GM21528 (cell line): ENCODE measurements around the gene TLE3.
A peak's percentile ranks its signal among the peaks of the same experiment; 100 is the strongest.

Experiments
- ATAC-seq: cut with Tn5 transposase; IDR thresholded peaks from one replicate; pipeline ENCODE4 v1.9.1; 2021; ENCODE audit warnings: mild to moderate bottlenecking, moderate library complexity; ENCODE audit not compliant: unreplicated experiment, low FRiP score

TLE3 gene

DNA sequence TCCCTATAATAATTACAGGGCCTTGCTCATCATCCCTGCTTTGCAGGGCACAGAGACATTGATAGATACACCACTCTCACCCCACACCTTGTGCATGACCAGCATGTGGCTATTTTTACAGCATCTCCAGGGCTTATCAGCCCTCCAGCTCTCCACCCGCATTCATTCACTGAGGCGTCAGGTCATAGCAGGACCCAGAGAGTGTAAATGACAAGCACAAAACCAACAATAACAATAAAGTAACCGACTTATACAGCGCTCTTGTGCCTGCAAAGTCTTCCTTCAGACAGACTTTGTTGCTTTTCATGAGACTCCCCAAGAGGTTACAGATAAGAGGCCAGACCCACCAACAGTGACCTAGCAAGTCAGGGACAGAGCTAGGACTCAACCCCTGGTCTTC lies 80.7 kb downstream of the TLE3 start:
- no peak for ATAC-seq

DNA sequence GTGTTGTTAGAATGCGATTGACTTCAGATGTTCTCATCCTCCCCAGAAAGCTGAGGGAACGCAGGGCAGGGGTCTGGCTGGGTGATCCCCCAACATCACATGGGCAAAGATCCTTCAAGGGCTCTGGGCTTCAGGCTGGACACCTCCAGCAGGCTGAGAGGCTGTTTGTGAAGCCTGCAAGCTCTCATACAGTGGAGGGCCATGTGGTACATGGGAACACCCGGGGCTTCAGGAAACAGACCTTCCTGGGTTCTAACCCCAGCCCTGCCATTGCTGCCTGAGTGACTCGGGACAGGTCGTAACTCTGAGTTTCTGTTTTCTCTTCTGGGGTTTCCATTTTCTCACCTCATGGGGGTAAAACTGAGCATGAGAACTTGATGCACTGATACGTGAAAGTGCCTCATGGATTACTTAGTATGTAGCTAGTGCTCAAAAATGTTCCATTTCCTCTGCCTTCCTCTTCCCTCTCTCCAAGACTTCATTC lies 81.2 kb downstream of the TLE3 start:
- ATAC-seq, result no peak

DNA sequence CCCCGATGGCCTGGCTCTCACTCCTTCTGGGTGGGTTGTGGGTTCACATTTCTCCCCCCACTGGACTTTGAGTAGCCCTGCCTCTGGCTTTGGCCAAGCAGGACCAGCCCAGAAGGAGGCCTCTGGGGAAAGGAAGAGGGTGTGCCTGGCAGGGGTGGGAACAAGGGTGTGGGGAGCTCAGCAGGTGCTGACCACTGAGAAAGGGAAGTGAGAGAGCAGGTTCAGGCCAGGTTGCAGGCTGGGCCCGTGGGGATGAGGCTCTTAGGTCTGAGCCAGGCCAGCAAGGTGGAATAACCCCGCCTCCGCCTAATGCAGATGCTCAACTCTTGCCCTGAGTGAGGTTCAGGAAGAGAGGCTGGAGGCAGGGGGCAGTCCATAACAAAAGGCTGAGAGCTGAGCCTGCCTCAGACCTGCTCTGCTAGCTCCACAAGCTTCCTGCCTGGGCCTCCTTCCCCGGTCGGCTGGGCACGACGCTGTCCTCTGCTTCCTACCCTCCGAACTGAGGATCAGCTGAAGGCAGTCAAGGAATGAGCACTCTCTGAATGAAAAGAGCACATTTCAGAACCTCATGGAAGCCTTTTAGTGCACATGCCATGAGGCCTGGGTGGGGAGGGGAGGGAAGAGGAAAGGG lies 82.7 kb downstream of the TLE3 start:
- peak; percentile 72 for ATAC-seq

DNA sequence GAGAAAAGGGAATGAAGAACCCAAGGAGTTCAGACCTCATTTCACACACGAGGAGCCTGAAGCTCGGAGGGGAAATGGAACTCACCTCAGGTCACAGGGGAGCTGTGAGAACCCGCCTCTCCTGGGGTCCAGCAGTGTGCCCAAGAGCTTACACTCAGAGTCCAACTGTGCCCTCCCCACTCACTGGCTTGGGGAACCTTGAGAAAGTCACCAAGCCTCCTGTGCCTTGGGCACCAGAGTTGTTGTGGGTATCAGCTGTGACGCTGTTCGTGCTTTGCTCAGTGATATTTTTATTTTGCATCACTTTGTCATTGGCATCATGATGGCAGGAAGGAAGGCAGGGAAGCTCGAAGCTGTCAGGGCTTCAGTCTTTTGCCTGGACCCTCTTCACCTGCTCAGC lies 83.4 kb downstream of the TLE3 start:
- no peak for ATAC-seq

DNA sequence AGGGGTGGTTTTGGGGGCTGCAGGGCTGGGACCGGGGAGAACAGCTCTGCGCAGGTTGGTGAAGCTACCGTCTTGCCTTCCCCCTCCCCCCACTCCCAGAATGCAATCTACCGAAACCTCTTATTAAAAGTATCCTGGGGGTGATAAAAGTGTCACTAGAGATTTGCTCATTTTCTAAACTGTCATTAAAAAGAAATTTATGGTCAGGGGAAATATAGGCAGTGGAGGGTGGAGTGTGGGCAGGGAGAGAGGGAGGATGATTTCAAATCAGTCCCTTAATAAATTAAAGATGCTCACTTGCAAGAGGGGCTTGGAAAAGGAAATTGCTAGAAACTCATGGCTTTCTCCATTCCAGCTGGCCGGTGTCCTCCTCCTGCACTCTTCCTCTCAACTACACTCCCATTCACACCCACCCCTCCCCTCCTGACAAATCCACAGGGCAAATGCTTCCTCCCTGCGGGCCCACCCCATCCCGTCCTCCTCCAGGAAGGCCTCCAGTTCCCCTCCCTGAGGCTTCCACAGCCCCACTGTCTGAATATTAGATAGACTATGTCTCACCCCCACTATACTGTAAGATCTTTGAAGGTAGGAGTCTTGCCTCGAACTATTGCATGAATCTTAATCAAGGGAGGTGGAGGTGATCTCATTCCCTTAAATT lies 83.9 kb downstream of the TLE3 start:
- ATAC-seq, result no peak

DNA sequence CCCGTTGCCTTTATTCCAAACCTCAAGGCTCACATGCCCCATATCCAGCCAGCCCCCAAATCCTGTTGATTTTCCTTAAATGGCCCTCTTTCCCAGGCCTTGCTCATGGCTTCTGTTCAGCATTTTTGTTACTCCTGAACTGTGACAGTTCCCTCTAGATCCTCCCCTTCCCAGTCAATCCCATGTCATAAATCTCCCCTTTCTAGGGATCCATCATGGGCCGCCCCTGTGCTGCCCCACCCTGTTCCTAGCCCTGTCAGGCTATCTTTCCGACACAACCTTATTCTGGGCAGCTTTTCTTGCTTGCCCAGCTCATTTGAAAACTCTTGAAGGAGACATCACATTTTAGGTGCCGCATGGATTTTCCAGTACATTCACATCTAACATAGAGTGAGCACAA lies 84.8 kb downstream of the TLE3 start:
- no peak for ATAC-seq

DNA sequence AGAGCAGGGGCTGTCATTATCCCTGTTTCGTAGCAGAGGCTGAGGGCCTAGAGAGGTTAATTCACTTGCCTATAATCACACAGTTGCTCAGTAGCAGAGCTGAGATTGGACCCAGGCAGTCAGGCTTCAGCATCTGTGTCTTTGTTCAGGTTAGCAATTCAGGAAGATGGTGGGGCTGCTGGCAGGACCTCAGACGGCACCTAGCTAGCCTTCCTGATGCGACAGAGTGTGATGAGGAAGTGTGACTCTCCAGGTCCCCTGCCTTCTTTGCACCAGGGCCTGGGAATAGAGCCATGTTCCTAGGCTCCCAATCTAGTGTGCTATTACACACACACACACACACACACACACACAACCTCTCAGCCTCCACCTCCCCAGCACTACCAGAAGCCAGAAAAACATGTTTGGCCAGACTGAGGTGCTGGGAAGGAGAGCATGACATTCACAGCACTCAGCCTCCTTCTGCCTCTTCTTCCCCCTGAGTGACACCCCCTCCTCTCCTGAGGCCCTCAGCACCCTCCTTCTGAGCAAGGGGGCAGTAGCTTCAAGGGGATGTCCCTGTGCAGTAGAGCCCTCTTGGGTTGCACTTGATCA lies 88.9 kb downstream of the TLE3 start:
- no peak for ATAC-seq

DNA sequence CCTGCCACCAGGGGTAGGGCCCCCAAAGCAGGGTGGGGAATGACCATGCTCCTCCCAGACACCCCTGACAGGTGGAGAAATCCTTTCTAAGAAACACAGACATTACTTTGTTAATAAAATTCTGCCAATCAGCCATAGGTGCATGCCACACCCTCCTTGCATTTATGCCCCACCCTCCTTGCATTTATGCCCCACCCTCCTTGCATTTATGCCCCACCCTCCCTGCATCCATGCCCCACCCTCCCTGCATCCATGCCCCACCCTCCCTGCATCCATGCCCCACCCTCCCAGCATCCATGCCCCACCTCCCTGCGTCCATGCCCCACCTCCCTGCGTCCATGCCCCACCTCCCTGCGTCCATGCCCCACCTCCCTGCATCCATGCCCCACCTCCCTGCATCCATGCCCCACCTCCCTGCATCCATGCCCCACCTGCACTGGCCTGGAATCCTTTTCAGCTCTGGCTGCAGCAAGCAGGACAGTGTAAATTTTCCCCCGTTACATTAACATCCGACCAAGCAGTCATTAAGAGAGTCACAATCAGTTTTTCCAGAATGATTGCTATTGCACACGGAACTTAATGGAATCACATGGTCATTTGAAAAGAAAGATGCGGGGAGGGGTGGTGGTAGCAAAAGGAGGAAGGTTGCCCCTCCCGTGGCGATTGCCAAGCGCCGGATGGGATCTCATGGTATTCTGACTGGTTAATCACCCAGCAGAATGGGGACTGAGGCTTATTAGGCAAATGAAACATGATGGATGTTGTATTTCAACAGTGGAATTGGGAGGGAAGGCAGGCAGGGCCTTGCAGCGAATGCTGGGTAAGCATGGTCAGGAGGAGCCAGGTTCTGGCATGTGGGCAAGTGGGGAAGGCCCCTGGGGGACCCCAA lies 91.2 kb downstream of the TLE3 start:
- ATAC-seq, result no peak

DNA sequence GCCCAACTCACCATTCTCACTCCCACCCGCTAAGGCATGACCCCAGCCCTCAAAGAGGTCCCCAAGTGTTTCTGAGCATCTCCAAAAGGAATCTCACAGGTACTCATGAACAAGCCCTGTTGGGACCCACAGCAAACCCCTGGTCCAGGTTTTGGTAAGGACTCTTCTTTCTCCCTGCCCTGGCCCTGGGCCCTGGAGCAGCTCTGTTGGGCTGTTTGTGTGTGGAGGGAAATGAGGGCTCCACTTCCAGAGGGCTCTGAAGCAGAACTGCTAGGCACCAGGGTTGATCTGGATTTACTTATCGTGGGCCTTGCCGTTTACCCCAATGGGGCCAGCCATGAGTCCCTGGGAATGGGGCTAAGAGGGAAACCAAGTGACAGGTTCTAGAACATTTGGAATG lies 92.9 kb downstream of the TLE3 start:
- no peak for ATAC-seq

DNA sequence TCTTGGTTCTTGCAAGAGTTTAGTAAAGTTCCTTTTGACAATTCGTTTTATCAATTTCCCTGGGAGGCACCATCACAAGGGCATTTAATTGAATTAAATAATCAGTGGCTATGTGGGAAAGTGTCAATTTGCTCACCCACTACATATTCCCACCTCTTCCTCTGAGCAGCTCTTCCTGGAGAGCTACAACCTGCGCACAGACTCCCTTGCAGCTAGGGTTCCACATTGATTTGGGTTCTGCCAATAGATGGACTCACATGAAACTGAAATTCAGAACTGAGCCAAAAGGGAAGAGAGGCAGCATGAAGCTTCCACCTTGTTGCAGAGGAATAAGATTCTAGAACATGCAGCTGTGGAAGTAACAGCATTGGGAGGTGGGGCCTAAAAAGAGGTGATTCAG lies 94.8 kb downstream of the TLE3 start:
- ATAC-seq, result no peak

DNA sequence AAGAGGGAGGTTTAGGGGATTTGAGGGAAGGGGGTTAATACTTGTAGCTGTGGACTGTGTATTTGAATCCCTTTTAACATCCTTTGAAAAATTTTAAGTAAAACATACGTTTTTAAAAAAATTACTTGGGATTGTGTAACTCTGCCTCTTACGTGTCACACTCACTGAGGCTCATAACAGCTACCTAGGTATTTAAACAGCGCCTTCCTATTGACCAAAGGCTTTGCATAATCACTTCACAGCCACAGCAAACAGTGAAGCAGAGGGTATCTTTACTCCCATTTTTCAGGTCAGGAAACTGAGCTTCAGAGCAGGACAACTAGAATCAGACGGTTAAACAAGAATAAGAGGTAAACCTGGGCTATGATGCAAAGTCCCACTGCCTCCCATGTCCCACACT lies 95.9 kb downstream of the TLE3 start:
- ATAC-seq, result no peak

DNA sequence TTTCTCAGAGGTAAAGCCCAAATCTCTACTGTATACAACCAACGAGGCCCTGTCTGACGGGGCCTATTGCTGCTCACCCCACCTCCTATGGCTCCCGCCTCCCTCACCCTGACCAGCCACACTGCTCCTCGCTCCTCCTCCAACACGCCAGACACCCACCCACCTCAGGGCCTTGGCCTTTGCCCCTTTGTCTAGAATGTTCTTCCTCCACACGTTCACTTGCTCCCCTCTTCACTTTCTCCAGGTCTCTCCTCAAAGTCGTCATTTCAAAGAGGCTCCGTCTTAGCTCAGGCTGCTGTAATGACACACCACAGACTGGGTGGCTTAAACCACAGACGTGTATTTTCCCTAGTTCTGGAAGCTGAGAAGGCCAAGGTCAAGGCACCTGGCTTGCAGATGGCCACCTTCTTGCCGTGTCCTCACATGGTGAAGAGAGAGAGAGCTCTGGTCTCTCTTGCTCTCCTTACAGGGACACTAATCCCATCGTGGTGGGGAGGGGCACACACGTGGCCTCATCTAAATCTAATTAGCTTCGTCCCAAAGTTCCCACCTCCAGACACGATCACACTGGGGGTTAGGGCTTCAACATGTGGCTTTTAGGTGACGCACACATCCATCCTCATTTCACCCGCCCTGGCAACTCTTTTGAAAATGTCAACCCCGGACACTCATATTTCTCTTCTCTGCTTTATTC lies 98.2 kb downstream of the TLE3 start:
- no peak for ATAC-seq

DNA sequence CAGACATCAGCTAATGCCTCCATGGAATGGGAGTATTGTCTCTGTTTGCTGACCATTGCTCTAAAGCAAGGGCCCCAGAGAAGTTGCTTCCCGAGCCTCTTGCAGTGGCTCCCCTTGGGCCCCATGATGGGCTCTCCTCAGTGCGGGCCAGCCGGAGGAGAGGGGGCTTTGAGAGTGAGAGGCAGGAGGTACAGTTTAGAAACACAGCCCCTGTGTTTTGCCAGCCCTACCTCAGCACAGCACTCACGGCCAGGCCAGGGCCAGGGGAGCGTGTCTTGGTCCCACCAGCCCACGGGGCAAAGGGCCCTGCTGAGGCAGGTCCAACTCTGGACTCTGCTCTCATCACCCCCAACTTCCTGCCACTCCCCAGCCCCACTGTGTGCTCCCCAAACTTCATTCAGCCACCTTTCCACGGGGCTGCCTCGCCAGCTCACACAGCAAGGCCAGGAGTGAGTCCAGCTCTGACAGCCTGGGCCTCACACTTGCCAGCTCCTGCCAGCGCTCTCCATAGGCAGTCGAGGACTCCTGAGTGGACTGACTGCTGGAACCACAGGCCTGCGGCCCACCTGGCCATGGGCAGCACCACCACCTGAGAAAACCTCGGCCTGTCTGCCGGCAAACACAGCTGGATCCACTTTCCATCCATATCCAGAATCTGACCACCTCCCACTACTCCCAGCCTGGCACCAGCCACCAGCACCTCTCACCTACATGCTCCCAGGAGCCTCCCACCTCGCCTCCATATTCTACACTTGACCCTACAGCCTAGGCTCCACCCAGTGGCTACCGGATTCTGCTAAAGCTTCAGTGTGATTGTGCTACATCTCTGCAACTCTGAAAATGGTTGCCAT lies 99.0 kb downstream of the TLE3 start:
- no peak for ATAC-seq

DNA sequence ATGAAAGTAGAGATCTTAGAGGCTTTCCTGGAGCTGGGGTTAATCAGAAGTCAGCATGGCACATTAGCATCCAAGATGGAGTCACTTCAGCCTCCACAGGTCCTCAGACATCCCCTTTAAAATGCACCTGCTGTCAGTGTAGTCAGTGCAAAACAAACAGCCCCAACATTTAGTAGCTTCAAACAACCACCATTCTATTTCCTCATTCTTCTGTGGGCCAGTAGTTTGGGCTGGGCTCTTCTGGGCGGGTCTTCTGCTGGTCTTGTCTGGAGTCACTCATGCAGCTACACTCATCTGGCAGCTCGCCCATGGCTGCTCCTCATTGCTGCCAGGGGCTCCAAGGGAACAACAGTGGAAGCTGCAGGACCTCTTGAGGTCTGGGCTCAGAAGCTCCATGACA lies 99.9 kb downstream of the TLE3 start:
- ATAC-seq, result no peak
